ENCODE results near the gene UGGT1. TPM values are rescaled to one million over a fixed set of nuclear protein-coding genes. Genes with fewer than 3 reads are reported as not detected.

Gene UGGT1
- total and polyA plus RNA-seq, 9 of the 15 experiments (the other 6 are each of a cell fraction or from before 2014, with no cell fraction given), result 5.1 to 56.4 (median 37.9) TPM

DNA sequence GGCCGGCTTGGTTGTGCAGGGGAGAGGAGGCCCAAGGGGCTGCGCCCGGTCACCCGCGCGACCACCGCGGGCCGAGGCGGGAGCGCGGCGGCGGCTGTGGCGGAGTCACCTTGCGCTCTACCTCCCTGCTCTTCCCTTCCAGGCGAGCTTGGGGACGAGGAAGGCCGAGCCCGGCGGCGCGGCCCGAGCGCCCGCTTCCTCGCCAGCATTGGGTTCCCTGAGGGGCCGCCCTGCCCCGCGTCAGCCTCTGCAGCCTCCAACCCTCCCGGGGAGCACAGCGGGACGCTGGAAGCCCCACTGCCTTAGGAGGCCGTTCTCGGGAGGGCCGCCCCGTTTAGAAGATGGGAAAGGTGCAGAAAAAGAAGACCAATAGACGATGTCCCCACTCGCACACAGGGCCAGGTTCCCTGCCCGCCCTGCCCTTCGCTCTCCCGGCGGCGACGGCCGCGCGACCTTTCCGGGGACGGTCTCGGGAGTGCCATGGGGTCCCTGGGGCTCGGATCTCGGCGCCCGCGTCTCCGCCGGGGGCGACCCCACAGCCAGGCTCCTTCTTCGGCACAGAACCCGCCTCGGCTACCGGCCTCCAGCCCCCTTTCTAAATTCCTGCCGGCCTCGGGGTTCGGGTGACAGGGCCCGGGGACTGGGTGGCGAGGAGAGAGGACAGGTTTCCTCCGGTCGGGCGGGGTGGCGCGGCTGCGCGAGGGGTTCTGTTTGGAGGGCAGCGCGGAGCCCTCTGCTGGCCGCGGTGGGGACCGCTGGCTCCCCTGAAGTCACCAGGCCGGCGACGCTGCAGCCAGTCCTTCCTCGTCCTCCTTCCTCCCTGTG is 142.2 kb downstream of the UGGT1 start (continued):
- TF ChIP-seq, protein P1, sequence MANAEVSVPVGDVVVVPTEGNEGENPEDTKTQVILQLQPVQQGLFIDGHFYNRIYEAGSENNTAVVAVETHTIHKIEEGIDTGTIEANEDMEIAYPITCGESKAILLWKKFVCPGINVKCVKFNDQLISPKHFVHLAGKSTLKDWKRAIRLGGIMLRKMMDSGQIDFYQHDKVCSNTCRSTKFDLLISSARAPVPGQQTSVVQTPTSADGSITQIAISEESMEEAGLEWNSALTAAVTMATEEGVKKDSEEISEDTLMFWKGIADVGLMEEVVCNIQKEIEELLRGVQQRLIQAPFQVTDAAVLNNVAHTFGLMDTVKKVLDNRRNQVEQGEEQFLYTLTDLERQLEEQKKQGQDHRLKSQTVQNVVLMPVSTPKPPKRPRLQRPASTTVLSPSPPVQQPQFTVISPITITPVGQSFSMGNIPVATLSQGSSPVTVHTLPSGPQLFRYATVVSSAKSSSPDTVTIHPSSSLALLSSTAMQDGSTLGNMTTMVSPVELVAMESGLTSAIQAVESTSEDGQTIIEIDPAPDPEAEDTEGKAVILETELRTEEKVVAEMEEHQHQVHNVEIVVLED (CRISPR knock-in tag; IDR thresholded peaks at IDR 0.05), result no peak
- TF ChIP-seq, protein P2, sequence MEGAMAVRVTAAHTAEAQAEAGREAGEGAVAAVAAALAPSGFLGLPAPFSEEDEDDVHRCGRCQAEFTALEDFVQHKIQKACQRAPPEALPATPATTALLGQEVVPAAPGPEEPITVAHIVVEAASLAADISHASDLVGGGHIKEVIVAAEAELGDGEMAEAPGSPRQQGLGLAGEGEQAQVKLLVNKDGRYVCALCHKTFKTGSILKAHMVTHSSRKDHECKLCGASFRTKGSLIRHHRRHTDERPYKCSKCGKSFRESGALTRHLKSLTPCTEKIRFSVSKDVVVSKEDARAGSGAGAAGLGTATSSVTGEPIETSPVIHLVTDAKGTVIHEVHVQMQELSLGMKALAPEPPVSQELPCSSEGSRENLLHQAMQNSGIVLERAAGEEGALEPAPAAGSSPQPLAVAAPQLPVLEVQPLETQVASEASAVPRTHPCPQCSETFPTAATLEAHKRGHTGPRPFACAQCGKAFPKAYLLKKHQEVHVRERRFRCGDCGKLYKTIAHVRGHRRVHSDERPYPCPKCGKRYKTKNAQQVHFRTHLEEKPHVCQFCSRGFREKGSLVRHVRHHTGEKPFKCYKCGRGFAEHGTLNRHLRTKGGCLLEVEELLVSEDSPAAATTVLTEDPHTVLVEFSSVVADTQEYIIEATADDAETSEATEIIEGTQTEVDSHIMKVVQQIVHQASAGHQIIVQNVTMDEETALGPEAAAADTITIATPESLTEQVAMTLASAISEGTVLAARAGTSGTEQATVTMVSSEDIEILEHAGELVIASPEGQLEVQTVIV (CRISPR knock-in tag; IDR thresholded peaks at IDR 0.05; ENCODE audit: borderline replicate concordance), result no peak
- TF ChIP-seq RBM14 (IDR thresholded peaks at IDR 0.05; ENCODE audit: borderline replicate concordance, insufficient read depth, low read depth, low read length) (no peak), POLR2G (IDR thresholded peaks at IDR 0.05; ENCODE audit: low read depth, low read length) (peak; percentile 23; the same call in 1 of the 2 replicates), JUN (IDR thresholded peaks at IDR 0.05; ENCODE audit: borderline replicate concordance, low read depth, low read length) (0 out of 2 replicates have a peak, but pooled peaks have one; percentile 9), JUN (CRISPR knock-in tag; IDR thresholded peaks at IDR 0.05; ENCODE audit: borderline replicate concordance) (no peak), ZNF174 (CRISPR knock-in tag; IDR thresholded peaks at IDR 0.05) (no peak), ADNP (tag; IDR thresholded peaks at IDR 0.05) (no peak), NRF1 (conservative IDR thresholded peaks at IDR 0.05 in 1 of 2, IDR thresholded peaks at IDR 0.05 in 1 of 2) (peak; percentile 83 to 87)
- TF ChIP-seq, protein P3, sequence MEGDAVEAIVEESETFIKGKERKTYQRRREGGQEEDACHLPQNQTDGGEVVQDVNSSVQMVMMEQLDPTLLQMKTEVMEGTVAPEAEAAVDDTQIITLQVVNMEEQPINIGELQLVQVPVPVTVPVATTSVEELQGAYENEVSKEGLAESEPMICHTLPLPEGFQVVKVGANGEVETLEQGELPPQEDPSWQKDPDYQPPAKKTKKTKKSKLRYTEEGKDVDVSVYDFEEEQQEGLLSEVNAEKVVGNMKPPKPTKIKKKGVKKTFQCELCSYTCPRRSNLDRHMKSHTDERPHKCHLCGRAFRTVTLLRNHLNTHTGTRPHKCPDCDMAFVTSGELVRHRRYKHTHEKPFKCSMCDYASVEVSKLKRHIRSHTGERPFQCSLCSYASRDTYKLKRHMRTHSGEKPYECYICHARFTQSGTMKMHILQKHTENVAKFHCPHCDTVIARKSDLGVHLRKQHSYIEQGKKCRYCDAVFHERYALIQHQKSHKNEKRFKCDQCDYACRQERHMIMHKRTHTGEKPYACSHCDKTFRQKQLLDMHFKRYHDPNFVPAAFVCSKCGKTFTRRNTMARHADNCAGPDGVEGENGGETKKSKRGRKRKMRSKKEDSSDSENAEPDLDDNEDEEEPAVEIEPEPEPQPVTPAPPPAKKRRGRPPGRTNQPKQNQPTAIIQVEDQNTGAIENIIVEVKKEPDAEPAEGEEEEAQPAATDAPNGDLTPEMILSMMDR (IDR thresholded peaks at IDR 0.05 in 2 of 3, conservative IDR thresholded peaks at IDR 0.05 in 1 of 3; ENCODE audit: insufficient read depth in 2 of 3, low read depth in 1 of 3, low read length in 3 of 3), result peak; percentile 84 to 90 (median 84)
- TF ChIP-seq, protein P4, sequence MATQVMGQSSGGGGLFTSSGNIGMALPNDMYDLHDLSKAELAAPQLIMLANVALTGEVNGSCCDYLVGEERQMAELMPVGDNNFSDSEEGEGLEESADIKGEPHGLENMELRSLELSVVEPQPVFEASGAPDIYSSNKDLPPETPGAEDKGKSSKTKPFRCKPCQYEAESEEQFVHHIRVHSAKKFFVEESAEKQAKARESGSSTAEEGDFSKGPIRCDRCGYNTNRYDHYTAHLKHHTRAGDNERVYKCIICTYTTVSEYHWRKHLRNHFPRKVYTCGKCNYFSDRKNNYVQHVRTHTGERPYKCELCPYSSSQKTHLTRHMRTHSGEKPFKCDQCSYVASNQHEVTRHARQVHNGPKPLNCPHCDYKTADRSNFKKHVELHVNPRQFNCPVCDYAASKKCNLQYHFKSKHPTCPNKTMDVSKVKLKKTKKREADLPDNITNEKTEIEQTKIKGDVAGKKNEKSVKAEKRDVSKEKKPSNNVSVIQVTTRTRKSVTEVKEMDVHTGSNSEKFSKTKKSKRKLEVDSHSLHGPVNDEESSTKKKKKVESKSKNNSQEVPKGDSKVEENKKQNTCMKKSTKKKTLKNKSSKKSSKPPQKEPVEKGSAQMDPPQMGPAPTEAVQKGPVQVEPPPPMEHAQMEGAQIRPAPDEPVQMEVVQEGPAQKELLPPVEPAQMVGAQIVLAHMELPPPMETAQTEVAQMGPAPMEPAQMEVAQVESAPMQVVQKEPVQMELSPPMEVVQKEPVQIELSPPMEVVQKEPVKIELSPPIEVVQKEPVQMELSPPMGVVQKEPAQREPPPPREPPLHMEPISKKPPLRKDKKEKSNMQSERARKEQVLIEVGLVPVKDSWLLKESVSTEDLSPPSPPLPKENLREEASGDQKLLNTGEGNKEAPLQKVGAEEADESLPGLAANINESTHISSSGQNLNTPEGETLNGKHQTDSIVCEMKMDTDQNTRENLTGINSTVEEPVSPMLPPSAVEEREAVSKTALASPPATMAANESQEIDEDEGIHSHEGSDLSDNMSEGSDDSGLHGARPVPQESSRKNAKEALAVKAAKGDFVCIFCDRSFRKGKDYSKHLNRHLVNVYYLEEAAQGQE (IDR thresholded peaks at IDR 0.05; ENCODE audit: borderline replicate concordance), result peak; percentile 75
- TF ChIP-seq, protein P4 (CRISPR knock-in tag; IDR thresholded peaks at IDR 0.05; ENCODE audit: low read depth), result no peak
